GM11168 (cell line): ENCODE data around the gene WNK4.

Experiments used
- in situ Hi-C: fragments of 300-500 bp; cut with MboI; formaldehyde crosslinking; loops from one replicate; pipeline ENCODE4 v1.12.0; 2022; ENCODE audit warnings: low sequenced_read_pairs; ENCODE audit not compliant: unreplicated experiment

The WNK4 gene

DNA sequence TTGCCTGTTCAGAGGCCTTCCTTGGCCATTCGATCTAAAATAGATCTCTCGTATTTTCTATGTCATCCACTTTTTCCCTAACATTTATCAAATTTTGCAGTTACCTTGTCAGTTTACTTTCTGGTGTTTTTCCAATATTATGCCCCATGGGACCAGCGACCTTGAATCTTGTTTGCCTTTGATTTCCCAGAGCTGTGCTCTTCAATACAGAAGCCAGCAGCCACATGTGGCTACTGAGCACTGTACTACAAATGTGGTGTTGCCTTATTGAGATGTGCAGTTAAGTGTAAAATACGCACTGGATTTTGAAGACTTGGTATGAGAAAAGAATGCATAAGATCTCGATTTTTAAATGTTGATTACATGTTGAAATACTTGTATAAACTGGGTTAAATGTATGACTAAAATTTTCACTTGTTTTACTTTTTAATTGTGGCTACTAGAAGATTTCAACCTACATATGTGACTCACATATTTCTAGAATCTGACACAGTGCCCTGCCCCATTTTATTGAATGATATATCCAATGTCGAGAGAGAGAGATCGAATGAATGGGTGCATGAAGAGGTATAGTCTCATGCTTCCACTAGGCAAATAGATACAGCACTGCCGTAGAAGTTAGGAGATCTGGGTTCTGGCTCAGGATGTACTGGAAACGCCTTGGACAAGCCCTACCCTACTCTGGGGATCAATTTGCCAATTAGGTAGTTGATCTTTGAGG is 52.0 kb downstream of the WNK4 start:
- in situ Hi-C loops: loop anchor here (5.0 kb wide), 1 partner anchor 100 kb away; no protein-coding TSS in a partner anchor

DNA sequence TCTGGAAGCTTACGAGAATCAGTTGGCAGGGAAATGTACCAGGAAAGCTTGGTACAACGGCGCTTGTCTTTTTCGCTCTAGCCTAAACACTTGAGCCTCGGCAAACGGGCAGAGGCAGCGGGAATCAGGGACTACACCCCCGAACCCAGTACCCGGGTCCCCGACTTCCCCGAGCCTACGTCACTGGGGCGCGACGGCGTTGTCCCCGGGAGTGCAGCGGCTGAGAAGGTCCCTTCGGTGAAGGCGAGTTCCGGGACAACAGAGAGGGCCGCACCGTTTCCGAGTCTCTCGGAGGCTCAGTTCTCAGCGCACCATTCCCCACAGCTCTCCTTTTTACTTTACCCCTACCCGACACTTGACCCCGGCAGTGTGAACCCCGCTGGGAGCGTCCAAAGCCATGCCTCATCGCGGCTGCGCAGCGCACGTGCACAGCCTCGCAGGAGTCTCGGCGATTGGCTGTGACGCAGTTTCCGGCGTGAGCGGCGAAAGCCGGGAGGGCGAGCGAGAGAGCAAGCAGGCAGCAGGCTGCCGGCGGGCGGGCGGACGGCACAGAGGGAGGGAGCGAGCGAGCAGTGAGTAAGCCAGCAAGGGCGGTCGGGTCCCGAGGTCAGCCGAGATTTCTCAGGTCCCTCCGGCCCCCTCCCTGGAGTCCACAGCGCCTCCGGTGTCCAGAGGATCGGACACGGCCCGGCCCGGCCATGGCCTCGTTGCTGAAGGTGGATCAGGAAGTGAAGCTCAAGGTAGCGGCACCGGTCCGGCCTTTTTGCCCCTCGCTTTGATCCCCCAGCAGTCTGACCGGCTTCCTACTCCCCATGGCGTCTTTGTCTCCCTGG is 52.7 kb downstream of the WNK4 start, which contains the start of gene PSME3:
Gene PSME3, plus strand, starts transcription at position 464 of the 833 bp plus-strand sequence. Its CDS starts 235 bp downstream, at position 699.
- in situ Hi-C loops: loop anchor here (5.0 kb wide), 1 partner anchor 101 kb away; no protein-coding TSS in a partner anchor

DNA sequence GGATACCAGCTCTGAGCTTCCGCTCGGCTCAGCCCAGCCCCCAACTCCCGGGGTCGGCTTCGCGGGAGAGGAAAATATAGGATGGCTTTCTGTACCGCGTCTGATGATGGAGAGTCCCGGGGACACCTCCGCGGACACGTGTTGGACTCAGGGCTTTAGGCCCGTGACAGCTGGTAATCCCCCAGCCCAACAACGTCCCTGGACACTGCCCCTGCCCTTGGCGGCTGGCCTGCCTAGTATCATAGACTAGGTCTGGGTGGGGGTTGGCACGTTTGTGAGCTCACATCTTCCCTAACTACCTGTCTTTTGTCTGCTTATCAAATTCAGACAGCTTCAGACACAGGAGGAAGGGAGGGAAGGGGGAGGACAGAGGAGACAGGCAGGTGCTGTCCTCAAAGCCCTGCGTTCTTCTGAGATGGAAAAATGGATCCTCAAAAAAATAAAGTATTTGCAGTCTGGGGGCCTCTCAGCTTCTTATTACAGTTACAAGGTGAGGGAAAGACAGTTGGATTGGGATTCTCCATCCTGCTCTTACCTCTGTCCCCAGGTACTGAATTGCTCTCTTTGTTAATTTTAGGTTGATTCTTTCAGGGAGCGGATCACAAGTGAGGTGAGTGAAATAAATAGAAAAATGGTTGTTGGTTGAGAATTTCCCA is 53.5 kb downstream of the WNK4 start:
- in situ Hi-C loops: loop anchor here (5.0 kb wide), 1 partner anchor 102 kb away; no protein-coding TSS in a partner anchor

- in situ Hi-C loops: no loop called here
Measured at GRCh38 chr17:42835732-42836131, 55.3 kb downstream of the WNK4 start.

DNA sequence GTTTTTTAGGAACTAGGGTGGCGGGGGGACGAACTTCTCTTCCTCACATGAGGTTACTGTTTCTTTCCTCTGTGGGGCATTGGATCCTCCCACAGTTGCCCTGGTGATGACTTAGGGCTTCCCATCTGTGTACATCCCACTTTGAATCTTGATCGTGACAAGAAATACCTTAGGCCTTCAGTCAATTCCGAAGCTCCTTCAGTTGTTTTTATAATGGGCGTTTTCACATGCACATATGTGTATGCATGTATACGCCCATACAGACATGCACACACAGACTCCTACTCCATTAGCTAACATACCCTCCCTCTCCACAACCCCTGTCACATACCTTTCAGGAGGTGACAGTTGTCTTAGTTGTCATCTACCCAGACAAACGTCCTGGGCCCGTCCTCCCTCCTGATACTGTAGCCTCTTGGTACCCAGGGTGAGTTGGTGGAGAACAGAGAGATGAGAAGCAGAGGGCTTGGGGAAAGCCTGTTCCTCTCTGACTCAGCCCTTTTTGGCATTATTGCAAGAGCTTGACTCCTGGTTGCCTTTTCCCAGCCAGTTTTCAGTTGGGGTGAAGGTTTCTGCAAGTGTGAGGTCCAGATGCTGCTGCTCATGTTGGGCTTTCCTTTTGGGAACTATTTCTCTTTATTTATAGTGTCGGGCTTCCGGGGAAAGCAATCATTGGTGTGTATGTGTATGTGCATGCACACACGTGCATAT is 61.7 kb downstream of the WNK4 start:
- in situ Hi-C loops: no loop called here

- in situ Hi-C loops: no loop called here
Measured at GRCh38 chr17:42843358-42843934, 63.0 kb downstream of the WNK4 start.

- in situ Hi-C loops: no loop called here
Measured at GRCh38 chr17:42844271-42844670, 63.9 kb downstream of the WNK4 start, which contains the start of gene AOC2. Gene AOC2, plus strand, starts transcription at chr17:42844580. Its CDS starts 47 bp downstream, at chr17:42844627.

DNA sequence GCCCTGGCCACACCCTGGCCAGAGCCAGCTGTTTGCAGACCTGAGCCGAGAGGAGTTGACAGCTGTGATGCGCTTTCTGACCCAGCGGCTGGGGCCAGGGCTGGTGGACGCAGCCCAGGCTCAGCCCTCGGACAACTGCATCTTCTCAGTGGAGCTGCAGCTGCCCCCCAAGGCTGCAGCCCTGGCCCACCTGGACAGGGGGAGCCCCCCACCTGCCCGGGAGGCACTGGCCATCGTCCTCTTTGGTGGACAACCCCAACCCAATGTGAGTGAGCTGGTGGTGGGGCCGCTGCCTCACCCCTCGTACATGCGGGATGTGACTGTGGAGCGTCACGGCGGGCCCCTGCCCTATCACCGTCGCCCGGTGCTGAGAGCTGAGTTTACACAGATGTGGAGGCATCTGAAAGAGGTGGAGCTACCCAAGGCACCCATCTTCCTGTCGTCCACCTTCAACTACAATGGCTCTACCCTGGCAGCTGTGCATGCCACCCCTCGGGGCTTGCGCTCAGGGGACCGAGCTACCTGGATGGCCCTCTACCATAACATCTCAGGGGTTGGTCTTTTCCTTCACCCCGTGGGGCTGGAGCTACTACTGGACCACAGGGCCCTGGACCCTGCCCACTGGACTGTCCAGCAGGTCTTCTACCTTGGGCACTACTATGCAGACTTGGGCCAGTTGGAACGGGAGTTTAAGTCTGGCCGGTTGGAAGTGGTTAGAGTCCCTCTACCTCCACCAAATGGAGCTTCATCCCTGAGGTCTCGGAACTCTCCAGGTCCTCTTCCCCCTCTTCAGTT is 64.5 kb downstream of the WNK4 start:
- in situ Hi-C loops: no loop called here

DNA sequence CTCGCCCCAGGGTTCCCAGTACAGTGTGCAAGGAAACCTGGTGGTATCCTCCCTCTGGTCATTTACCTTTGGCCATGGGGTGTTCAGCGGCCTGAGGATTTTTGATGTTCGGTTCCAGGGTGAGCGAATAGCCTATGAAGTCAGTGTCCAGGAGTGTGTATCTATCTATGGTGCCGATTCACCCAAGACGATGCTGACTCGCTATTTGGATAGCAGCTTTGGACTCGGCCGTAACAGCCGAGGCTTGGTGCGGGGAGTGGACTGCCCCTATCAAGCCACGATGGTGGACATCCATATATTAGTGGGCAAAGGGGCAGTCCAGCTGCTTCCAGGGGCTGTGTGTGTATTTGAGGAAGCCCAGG is 65.1 kb downstream of the WNK4 start:
- in situ Hi-C loops: no loop called here

DNA sequence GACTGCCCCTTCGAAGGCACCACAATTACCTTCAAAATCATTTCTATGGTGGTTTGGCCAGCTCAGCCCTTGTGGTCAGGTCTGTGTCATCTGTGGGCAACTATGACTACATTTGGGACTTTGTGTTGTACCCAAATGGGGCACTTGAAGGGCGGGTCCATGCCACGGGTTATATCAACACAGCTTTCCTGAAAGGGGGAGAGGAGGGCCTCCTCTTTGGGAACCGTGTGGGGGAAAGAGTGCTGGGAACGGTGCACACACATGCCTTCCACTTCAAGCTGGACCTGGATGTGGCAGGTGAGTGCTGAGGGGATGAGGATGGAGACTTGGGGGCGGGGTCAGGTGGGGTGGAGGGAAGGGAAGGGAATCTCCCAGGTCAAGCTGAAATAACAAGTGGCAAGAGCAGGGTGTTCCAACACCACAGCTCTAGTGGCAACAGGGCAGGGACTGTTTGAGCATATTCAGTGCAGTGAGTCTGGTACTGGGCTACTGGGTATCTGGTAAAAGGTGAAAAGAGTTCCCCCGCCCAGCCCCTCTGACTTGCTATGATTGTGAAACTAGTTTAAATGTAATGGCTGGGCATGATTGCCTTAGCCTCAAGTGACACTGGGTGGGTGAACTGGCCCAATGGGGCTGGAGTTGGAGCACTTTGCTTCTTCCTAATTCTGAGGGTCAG is 65.6 kb downstream of the WNK4 start:
- in situ Hi-C loops: no loop called here
